IMR-90 (cell line): ENCODE results near the gene WNT7B. TPM values are rescaled to one million over a fixed set of nuclear protein-coding genes. Genes with fewer than 3 reads are reported as not detected.

Source experiments
- ATAC-seq: fragments of 200-7000 bp; cut with Tn5 transposase; 2 replicates; pipeline ENCODE4 v1.9.1; 2020; ENCODE audit warnings: low read depth, mild to moderate bottlenecking, moderate library complexity
- BruUV-seq: library from RNA; stranded (reverse); fragments of 400-500 nt; replicated peaks from 2 replicates; lab custom pipeline; 2021; lab: Mats Ljungman, UMichigan
- CTCF ChIA-PET: fragments of 300-600 bp; formaldehyde crosslinking; extraction: SDS; loops from one replicate; lab custom pipeline; 2021; ENCODE audit warnings: antibody characterized with exemption; lab: Yijun Ruan, JAX
- POLR2A ChIA-PET: fragments of 300-600 bp; sonication (Branson Sonifier 250); formaldehyde crosslinking; loops from one replicate; lab custom pipeline; 2022; ENCODE audit warnings: antibody characterized with exemption; ENCODE audit not compliant: unreplicated experiment; lab: Charles Lee
- DNase-seq: peaks from one replicate; pipeline ENCODE4 v3.0.0; 2013
- H2AFZ ChIP-seq: replicated peaks from 2 replicates; pipeline ENCODE3; 2013; ENCODE audit warnings: low read length, mild to moderate bottlenecking; ENCODE audit not compliant: poor library complexity
- H2AK5ac ChIP-seq: 2 replicates; pipeline ENCODE4 v1.6.1; 2013; ENCODE audit warnings: low read depth, low read length, inconsistent platforms
- H2AK9ac ChIP-seq: replicated peaks from 2 replicates; pipeline ENCODE3; 2013; ENCODE audit warnings: mild to moderate bottlenecking, low read depth, low read length, moderate library complexity; ENCODE audit not compliant: poor library complexity
- H2BK120ac ChIP-seq: 2 replicates; pipeline ENCODE4 v1.6.1; 2013; ENCODE audit warnings: low read depth, low read length, inconsistent platforms
- H2BK15ac ChIP-seq: 3 replicates; pipeline ENCODE4 v1.6.1; 2013; ENCODE audit warnings: low read depth, low read length, inconsistent platforms
- H2BK20ac ChIP-seq: 2 replicates; pipeline ENCODE4 v1.6.1; 2013; ENCODE audit warnings: low read depth, mild to moderate bottlenecking, inconsistent platforms, low read length, moderate library complexity
- H2BK5ac ChIP-seq: 2 replicates; pipeline ENCODE4 v1.6.1; 2013; ENCODE audit warnings: mild to moderate bottlenecking, low read depth, low read length, inconsistent platforms; ENCODE audit not compliant: poor library complexity, severe bottlenecking
- H3K14ac ChIP-seq: replicated peaks from 2 replicates; pipeline ENCODE4 v1.6.1; 2013; ENCODE audit warnings: low read depth, low read length, inconsistent platforms
- H3K18ac ChIP-seq: 2 replicates; pipeline ENCODE4 v1.6.1; 2013; ENCODE audit warnings: low read depth, low read length, control low read depth
- H3K23ac ChIP-seq: 2 replicates; pipeline ENCODE4 v1.6.1; 2013; ENCODE audit warnings: low read depth, low read length, inconsistent platforms
- H3K27ac ChIP-seq: 2 replicates; pipeline ENCODE4 v1.5.1; 2013; ENCODE audit warnings: mild to moderate bottlenecking, control low read depth, low read length; ENCODE audit not compliant: insufficient read depth
- H3K27me3 ChIP-seq: 2 replicates; pipeline ENCODE4 v1.6.1; 2013; ENCODE audit warnings: low read length; ENCODE audit not compliant: control insufficient read depth, insufficient read depth
- H3K36me3 ChIP-seq: 2 replicates; pipeline ENCODE4 v1.6.1; 2013; ENCODE audit warnings: low read length, mixed read lengths; ENCODE audit not compliant: control insufficient read depth, insufficient read depth
- H3K4ac ChIP-seq: 2 replicates; pipeline ENCODE4 v1.6.1; 2013; ENCODE audit warnings: low read depth, low read length, inconsistent platforms
- H3K4me1 ChIP-seq: 2 replicates; pipeline ENCODE4 v1.6.1; 2013; ENCODE audit warnings: low read length, mixed read lengths; ENCODE audit not compliant: control insufficient read depth, insufficient read depth
- H3K4me2 ChIP-seq: 2 replicates; pipeline ENCODE4 v1.6.1; 2013; ENCODE audit warnings: low read depth, mild to moderate bottlenecking, control low read depth, low read length, moderate library complexity
- H3K4me3 ChIP-seq: 2 replicates; pipeline ENCODE4 v1.5.1; 2013; ENCODE audit warnings: low read depth, mild to moderate bottlenecking, control low read depth, low read length, moderate library complexity; ENCODE audit not compliant: insufficient read depth
- H3K56ac ChIP-seq: 2 replicates; pipeline ENCODE4 v1.6.1; 2013; ENCODE audit warnings: low read length, inconsistent platforms; ENCODE audit not compliant: insufficient read depth; ENCODE audit errors: extremely low read depth
- H3K79me1 ChIP-seq, 2 experiments: 2 replicates each; pipeline ENCODE4 v1.6.1; 2013; ENCODE audit warnings: low read length in 2 of 2, inconsistent platforms in 1 of 2, low read depth in 1 of 2
- H3K9ac ChIP-seq: 2 replicates; pipeline ENCODE4 v1.6.1; 2013; ENCODE audit warnings: low read depth, low read length, control low read depth
- H3K9me1 ChIP-seq: 2 replicates; pipeline ENCODE4 v1.6.1; 2013; ENCODE audit warnings: low read length, inconsistent platforms; ENCODE audit not compliant: insufficient read depth
- H3K9me3 ChIP-seq: 2 replicates; pipeline ENCODE4 v1.6.1; 2013; ENCODE audit warnings: low read length; ENCODE audit not compliant: control insufficient read depth, insufficient read depth
- H4K20me1 ChIP-seq: 2 replicates; pipeline ENCODE4 v1.6.1; 2013; ENCODE audit warnings: low read length, inconsistent platforms; ENCODE audit not compliant: insufficient read depth
- H4K5ac ChIP-seq: 2 replicates; pipeline ENCODE4 v1.6.1; 2013; ENCODE audit warnings: mild to moderate bottlenecking, low read depth, low read length, control low read depth
- H4K8ac ChIP-seq, 2 experiments: 2 replicates each; pipeline ENCODE4 v1.6.1; 2013; ENCODE audit warnings: low read depth in 2 of 2, low read length in 2 of 2, control low read depth in 1 of 2, inconsistent platforms in 1 of 2
- H4K91ac ChIP-seq: 2 replicates; pipeline ENCODE4 v1.6.1; 2013; ENCODE audit warnings: low read depth, low read length, inconsistent platforms; ENCODE audit not compliant: insufficient read depth
- CEBPB ChIP-seq: IDR thresholded peaks from 2 replicates; pipeline ENCODE4 v1.6.1; 2012; ENCODE audit warnings: low read depth, low read length, improper control_type of control experiment
- ELK1 ChIP-seq: fragments of 150-350 bp; IDR thresholded peaks from 2 replicates; pipeline ENCODE4 v1.6.1; 2016; ENCODE audit warnings: low read depth, mild to moderate bottlenecking, low read length, moderate library complexity, borderline replicate concordance
- FOS ChIP-seq: fragments of 150-350 bp; IDR thresholded peaks from 2 replicates; pipeline ENCODE4 v1.6.1; 2016; ENCODE audit warnings: low read depth, low read length
- MAFK ChIP-seq: IDR thresholded peaks from 2 replicates; pipeline ENCODE4 v1.6.1; 2012; ENCODE audit warnings: low read depth, low read length, improper control_type of control experiment
- MAZ ChIP-seq: IDR thresholded peaks from 2 replicates; pipeline ENCODE4 v1.6.1; 2012; ENCODE audit warnings: low read depth, mild to moderate bottlenecking, low read length, improper control_type of control experiment, moderate library complexity, borderline replicate concordance
- NFE2L2 ChIP-seq: fragments of 150-350 bp; IDR thresholded peaks from 2 replicates; pipeline ENCODE4 v1.6.1; 2016; ENCODE audit warnings: low read depth, mild to moderate bottlenecking, low read length
- POLR2A ChIP-seq: IDR thresholded peaks from 2 replicates; pipeline ENCODE4 v1.6.1; 2012; ENCODE audit warnings: mild to moderate bottlenecking, low read depth, low read length
- SMC3 ChIP-seq: fragments of 150-350 bp; IDR thresholded peaks from 2 replicates; pipeline ENCODE4 v1.6.1; 2016; ENCODE audit warnings: low read depth, mild to moderate bottlenecking, antibody characterized with exemption, low read length, moderate library complexity
- WGBS, 2 experiments: methylation state at CpG; one replicate each; pipeline versions ENCODE4 v1.1.5 to v1.1.7; 2013; ENCODE audit warnings: missing lambda C conversion rate in 2 of 2; ENCODE audit not compliant: insufficient read length in 1 of 2; ENCODE audit errors: extremely low coverage in 2 of 2; 5-methylcytosine and 5-hydroxymethylcytosine counted together
- dilution Hi-C: fragments of 300-500 bp; cut with HindIII; formaldehyde crosslinking; loops from one replicate; pipeline ENCODE4 v1.14.3; 2018; ENCODE audit warnings: low sequenced_read_pairs; ENCODE audit not compliant: unreplicated experiment
- in situ Hi-C: fragments of 300-500 bp; cut with MboI; formaldehyde crosslinking; loops from 3 replicates; pipeline ENCODE4 v1.14.3; 2019; ENCODE audit warnings: low sequenced_read_pairs, inconsistent platforms, mixed read lengths
- intact Hi-C: fragments of 100-400 bp; cut with micrococcal nuclease; formaldehyde crosslinking; loops from 2 replicates; pipeline ENCODE4 v1.10.0; 2022
- polyA plus RNA-seq, 3 experiments: library from polyadenylated mRNA; depleted of rRNA; stranded (reverse); fragments of >200 nt; gene quantifications; 2 replicates each; pipeline ENCODE4 v1.2.3, GENCODE V29; 2012; ENCODE audit warnings: low replicate concordance in 1 of 3
- total RNA-seq: library from RNA; depleted of rRNA; stranded (reverse); fragments of >200 nt; gene quantifications from 2 replicates; pipeline ENCODE4 v1.2.3, GENCODE V29; 2012

The WNT7B gene
- total and polyA plus RNA-seq, 2 of the 4 experiments (the other 2 are of a cell fraction): under 0.01 to 0.15 TPM

DNA sequence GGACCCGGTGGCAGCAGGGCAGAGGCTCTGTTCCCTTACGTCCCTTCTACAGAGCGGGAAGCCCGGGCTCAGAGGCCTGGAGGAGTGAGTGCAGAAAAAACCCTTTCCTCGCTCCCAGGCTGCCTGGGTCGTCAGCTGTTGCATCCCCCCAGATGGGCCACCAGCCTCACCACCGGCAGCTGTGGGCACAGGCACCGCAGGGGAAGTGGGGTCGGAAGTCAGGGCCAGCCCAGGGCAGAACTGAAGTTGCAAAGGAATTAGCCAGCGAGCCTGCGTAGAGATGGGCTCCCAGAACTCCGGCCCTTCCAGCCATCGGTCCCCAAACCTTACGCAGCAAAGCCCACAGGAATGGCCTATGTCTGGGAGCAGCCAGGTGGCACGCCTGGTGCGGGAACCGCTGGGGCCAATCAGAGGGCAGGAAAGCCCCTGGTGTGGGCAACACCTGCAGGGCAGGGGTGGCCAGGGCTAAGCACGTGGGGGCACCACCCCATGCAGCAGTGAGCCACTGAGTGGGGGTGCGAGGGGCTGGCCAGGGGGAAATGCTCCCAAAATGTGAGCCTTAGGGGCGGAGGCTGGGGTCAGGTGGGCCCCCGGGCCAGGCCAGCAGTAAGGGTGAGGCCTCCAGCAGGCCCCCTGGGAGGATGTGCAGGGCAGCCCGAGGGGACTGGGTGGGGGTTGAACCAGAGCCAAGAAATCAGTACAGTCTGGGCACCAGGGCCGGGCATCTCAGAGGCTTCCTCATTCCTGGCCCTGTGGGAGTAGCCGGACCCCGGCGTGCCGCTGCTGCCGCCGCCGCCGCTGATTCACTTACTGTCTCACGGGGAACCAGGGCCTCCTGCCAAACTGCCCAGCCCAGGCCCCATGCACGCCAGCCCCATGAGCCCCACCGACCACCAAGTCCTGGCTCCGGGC lies 58.2 kb downstream of the WNT7B start:
- no peak overlapping the region for H3K23ac ChIP-seq
- no peak overlapping the region for H3K14ac ChIP-seq
- no peak overlapping the region for H2BK5ac ChIP-seq
- H2BK15ac ChIP-seq: no peak overlapping the region
- no peaks in the 10 kb centered on the region for H3K9me1 ChIP-seq
- no peak overlapping the region for H2AK5ac ChIP-seq
- no peaks in the 10 kb centered on the region for H3K36me3 ChIP-seq
- ChIA-PET POLR2A (no interaction called here), CTCF (no interaction called here)
- no peaks in the 10 kb centered on the region for H3K4me1 ChIP-seq
- no peaks in the 10 kb centered on the region for H4K20me1 ChIP-seq
- BruUV-seq: no TSS peak
- dilution Hi-C loops (no loop called here), in situ Hi-C loops (no loop called here), intact Hi-C loops (no loop called here)
- H3K4ac ChIP-seq: no peak overlapping the region
- H3K4me3 ChIP-seq: no peak overlapping the region
- DNase-seq (no peak), ATAC-seq (no peak)
- H4K91ac ChIP-seq: no peak overlapping the region
- no peak for TF ChIP-seq ELK1
- no peak for TF ChIP-seq CEBPB
- TF ChIP-seq FOS: no peak
- no peak for TF ChIP-seq NFE2L2
- no peak for TF ChIP-seq POLR2A
- TF ChIP-seq MAZ: no peak
- TF ChIP-seq SMC3: no peak
- no peak for TF ChIP-seq MAFK
- H3K27me3 ChIP-seq: peaks cover 36% of the 10 kb centered on the region
- H4K5ac ChIP-seq: no peak overlapping the region
- H2BK120ac ChIP-seq: no peak overlapping the region
- WGBS, 2 experiments: 81% methylated on average over 25 of the region's 35 CpGs; no CpG with 5 or more reads in 1 of the 2 experiments
- no peak overlapping the region for H3K27ac ChIP-seq
- H3K9ac ChIP-seq: no peak overlapping the region
- H2AFZ ChIP-seq: no peak overlapping the region
- H3K18ac ChIP-seq: no peak overlapping the region
- no peak overlapping the region for H3K4me2 ChIP-seq
- H3K56ac ChIP-seq: no peak overlapping the region
- H3K9me3 ChIP-seq: peaks cover 8% of the 10 kb centered on the region
- H3K79me1 ChIP-seq: no peaks in the 10 kb centered on the region
- no peak overlapping the region for H2BK20ac ChIP-seq
- H2AK9ac ChIP-seq: no peak overlapping the region
- H4K8ac ChIP-seq: no peak overlapping the region
